Astrocyte (in vitro differentiated cells and primary cell): ENCODE results near the gene FBXO17. TPM values are rescaled to one million over a fixed set of nuclear protein-coding genes. Genes with fewer than 3 reads are reported as not detected.

Source experiments
- DNase-seq: peaks from one replicate; pipeline ENCODE4 v3.0.0-alpha.2; 2010; ENCODE audit warnings: low read depth
- FAIRE-seq: peaks from 2 replicates; lab custom pipeline; 2011; peaks lifted over from hg19 to GRCh38; lab: Jason Lieb, UNC
- H2AFZ ChIP-seq: 2 replicates; pipeline ENCODE4 v1.6.0; 2012; ENCODE audit warnings: low read depth, low read length, inconsistent platforms
- H3K27ac ChIP-seq: 2 replicates; pipeline ENCODE4 v1.5.1; 2011; ENCODE audit warnings: low read depth, low read length, inconsistent platforms
- H3K27me3 ChIP-seq: 2 replicates; pipeline ENCODE4 v1.6.0; 2011; ENCODE audit warnings: low read length, inconsistent platforms; ENCODE audit not compliant: insufficient read depth
- H3K36me3 ChIP-seq: 2 replicates; pipeline ENCODE4 v1.5.1; 2011; ENCODE audit warnings: low read length, inconsistent platforms; ENCODE audit not compliant: insufficient read depth
- H3K4me1 ChIP-seq: 2 replicates; pipeline ENCODE4 v1.5.1; 2011; ENCODE audit warnings: low read length, inconsistent platforms; ENCODE audit not compliant: insufficient read depth
- H3K4me2 ChIP-seq: 2 replicates; pipeline ENCODE4 v1.6.0; 2012; ENCODE audit warnings: low read length, inconsistent platforms
- H3K4me3 ChIP-seq: 2 replicates; pipeline ENCODE4 v1.5.1; 2011; ENCODE audit warnings: low read depth, mild to moderate bottlenecking, low read length, inconsistent platforms; ENCODE audit not compliant: insufficient read depth
- H3K79me2 ChIP-seq: 2 replicates; pipeline ENCODE4 v1.6.0; 2012; ENCODE audit warnings: mild to moderate bottlenecking, low read length, inconsistent platforms; ENCODE audit not compliant: insufficient read depth
- H3K9ac ChIP-seq: 2 replicates; pipeline ENCODE4 v1.6.0; 2012; ENCODE audit warnings: mild to moderate bottlenecking, low read length, inconsistent platforms
- H3K9me3 ChIP-seq: 2 replicates; pipeline ENCODE4 v1.5.1; 2012; ENCODE audit warnings: low read depth, mild to moderate bottlenecking, low read length, inconsistent platforms; ENCODE audit not compliant: insufficient read depth
- H4K20me1 ChIP-seq: 2 replicates; pipeline ENCODE4 v1.6.0; 2012; ENCODE audit warnings: low read length, inconsistent platforms; ENCODE audit not compliant: insufficient read depth
- H3K27ac Mint-ChIP-seq: one replicate; pipeline ENCODE4 v1.8.0; 2021; ENCODE audit warnings: mild to moderate bottlenecking, mixed read lengths; ENCODE audit not compliant: unreplicated experiment
- H3K27me3 Mint-ChIP-seq: one replicate; pipeline ENCODE4 v1.8.0; 2021; ENCODE audit warnings: low read depth, mixed read lengths; ENCODE audit not compliant: unreplicated experiment
- H3K36me3 Mint-ChIP-seq: one replicate; pipeline ENCODE4 v1.8.0; 2021; ENCODE audit warnings: low read depth, mixed read lengths; ENCODE audit not compliant: unreplicated experiment
- H3K4me1 Mint-ChIP-seq: one replicate; pipeline ENCODE4 v1.8.0; 2021; ENCODE audit warnings: low read depth, mixed read lengths; ENCODE audit not compliant: unreplicated experiment
- H3K4me3 Mint-ChIP-seq: one replicate; pipeline ENCODE4 v1.8.0; 2021; ENCODE audit warnings: mild to moderate bottlenecking, moderate library complexity, mixed read lengths; ENCODE audit not compliant: unreplicated experiment
- H3K9me3 Mint-ChIP-seq: one replicate; pipeline ENCODE4 v1.8.0; 2021; ENCODE audit warnings: mild to moderate bottlenecking, mixed read lengths; ENCODE audit not compliant: unreplicated experiment
- CTCF ChIP-seq: IDR thresholded peaks from 2 replicates; pipeline ENCODE4 v1.5.1; 2011; ENCODE audit warnings: low read depth, mild to moderate bottlenecking, inconsistent platforms, low read length, moderate library complexity; ENCODE audit not compliant: insufficient read depth
- EZH2 ChIP-seq: IDR thresholded peaks from 2 replicates; pipeline ENCODE4 v1.6.1; 2012; ENCODE audit warnings: mild to moderate bottlenecking, low read length, inconsistent platforms; ENCODE audit not compliant: insufficient read depth
- total RNA-seq: library from RNA; stranded (reverse); gene quantifications from 2 replicates; pipeline ENCODE4 v1.2.1, GENCODE V29; 2021

FBXO17 gene
- total RNA-seq, 1 donor from 2014 or later = 14.7 TPM

- no peak for DNase-seq
- Histone ChIP-seq H3K27ac (no peak overlapping the region), H2AFZ (no peak overlapping the region)
Observed at GRCh38 chr19:38912600-38913514, 62.7 kb downstream of the FBXO17 start.

GRCh38 chr19:38911388-38912001 lies 64.0 kb downstream of the FBXO17 start:
- no peaks in the 10 kb centered on the region for H3K9me3 ChIP-seq
- DNase-seq (no peak), FAIRE-seq (no peak)
- no peaks in the 10 kb centered on the region for H3K4me1 ChIP-seq
- H3K36me3 ChIP-seq = no peaks in the 10 kb centered on the region
- Mint-ChIP-seq H3K9me3 (peaks cover 5% of the 10 kb centered on the region), H3K36me3 (peaks cover 20% of the 10 kb centered on the region), H3K27ac (no peak overlapping the region), H3K27me3 (no peaks in the 10 kb centered on the region), H3K4me1 (no peaks in the 10 kb centered on the region), H3K4me3 (no peak overlapping the region)
- no peak overlapping the region for H3K4me3 ChIP-seq
- no peak overlapping the region for H3K4me2 ChIP-seq
- H3K79me2 ChIP-seq = no peaks in the 10 kb centered on the region
- no peak overlapping the region for H2AFZ ChIP-seq
- H3K9ac ChIP-seq = no peak overlapping the region
- H4K20me1 ChIP-seq = no peaks in the 10 kb centered on the region
- peaks cover 9% of the 10 kb centered on the region for H3K27me3 ChIP-seq
- no peak for TF ChIP-seq CTCF
- TF ChIP-seq EZH2 = peak; percentile 62
- H3K27ac ChIP-seq = no peak overlapping the region

More at GRCh38 chr19:38912600-38913514, 62.7 kb downstream of the FBXO17 start:
- Histone ChIP-seq H3K4me3 (no peak overlapping the region), H3K79me2 (no peaks in the 10 kb centered on the region), H3K27me3 (peaks cover 9% of the 10 kb centered on the region), H3K4me1 (no peaks in the 10 kb centered on the region), H3K4me2 (no peak overlapping the region), H3K9me3 (no peaks in the 10 kb centered on the region), H4K20me1 (no peaks in the 10 kb centered on the region), H3K9ac (no peak overlapping the region), H3K36me3 (no peaks in the 10 kb centered on the region)
- H3K27ac Mint-ChIP-seq = no peak overlapping the region
- peaks cover 2% of the 10 kb centered on the region for H3K9me3 Mint-ChIP-seq
- no peaks in the 10 kb centered on the region for H3K27me3 Mint-ChIP-seq
- H3K36me3 Mint-ChIP-seq = peaks cover 9% of the 10 kb centered on the region
- H3K4me3 Mint-ChIP-seq = no peak overlapping the region
- no peak for FAIRE-seq
- no peak for TF ChIP-seq CTCF
- TF ChIP-seq EZH2 = no peak
- no peaks in the 10 kb centered on the region for H3K4me1 Mint-ChIP-seq
